ENCODE measurements around the gene PPP2R5E. TPM values are rescaled to one million over a fixed set of nuclear protein-coding genes. Genes with fewer than 3 reads are reported as not detected.
A peak's percentile ranks its signal among the peaks of the same experiment; 100 is the strongest.

The PPP2R5E gene
- total and polyA plus RNA-seq, 5 experiments from 2014 or later: 32.3 to 39.5 (median 33.3) TPM

GRCh38 chr14:63478437-63478852 lies 64.7 kb downstream of the PPP2R5E start:
- no peak for ATAC-seq
- POLR2A ChIA-PET: interaction anchor here (0.6 kb wide), 1 partner anchor 29 kb away, joined by 4 read pairs; no protein-coding TSS in a partner anchor
- peaks cover 19 to 61% (median 47%) of the 10 kb centered on the region in 4 donors for H3K4me1 Mint-ChIP-seq
- peak overlapping the region in 3 of 10 donors; percentile 15 to 82 (median 54) for H3K27ac Mint-ChIP-seq
- no peaks in the 10 kb centered on the region for H3K27me3 Mint-ChIP-seq
- DNase-seq: no peak
- no peaks in the 10 kb centered on the region for H3K9me3 Mint-ChIP-seq
- peak overlapping the region in 7 of 10 donors; percentile 2 to 46 (median 22) for H3K4me3 Mint-ChIP-seq
- peaks cover 0 to 9% (median 3%) of the 10 kb centered on the region in 3 donors for H3K36me3 Mint-ChIP-seq

- ATAC-seq (peak; percentile 35 to 40), DNase-seq (peak in 4 of 10 donors; percentile 3 to 16 (median 8))
- Mint-ChIP-seq H3K36me3 (peaks cover 0 to 6% (median 3%) of the 10 kb centered on the region in 3 donors), H3K4me1 (peaks cover 15 to 57% (median 43%) of the 10 kb centered on the region in 4 donors), H3K4me3 (peak overlapping the region; percentile 13 to 77 (median 48)), H3K27me3 (no peaks in the 10 kb centered on the region), H3K9me3 (no peaks in the 10 kb centered on the region), H3K27ac (peak overlapping the region in 8 of 10 donors; percentile 8 to 82 (median 58))
- POLR2A ChIA-PET: no interaction called here
These were observed 65.2 kb downstream of the PPP2R5E start for GRCh38 chr14:63478010-63478409.

GRCh38 chr14:63477556-63477955 lies 65.6 kb downstream of the PPP2R5E start:
- H3K27ac Mint-ChIP-seq: peak overlapping the region in 9 of 10 donors; percentile 8 to 89 (median 65)
- H3K4me3 Mint-ChIP-seq: peak overlapping the region in 8 of 10 donors; percentile 20 to 77 (median 62)
- POLR2A ChIA-PET: no interaction called here
- H3K4me1 Mint-ChIP-seq: peaks cover 15 to 57% (median 41%) of the 10 kb centered on the region in 4 donors
- DNase-seq (no peak), ATAC-seq (no peak)
- H3K36me3 Mint-ChIP-seq: peaks cover 0 to 6% (median 3%) of the 10 kb centered on the region in 3 donors
- no peaks in the 10 kb centered on the region for H3K27me3 Mint-ChIP-seq
- no peaks in the 10 kb centered on the region for H3K9me3 Mint-ChIP-seq

DNA sequence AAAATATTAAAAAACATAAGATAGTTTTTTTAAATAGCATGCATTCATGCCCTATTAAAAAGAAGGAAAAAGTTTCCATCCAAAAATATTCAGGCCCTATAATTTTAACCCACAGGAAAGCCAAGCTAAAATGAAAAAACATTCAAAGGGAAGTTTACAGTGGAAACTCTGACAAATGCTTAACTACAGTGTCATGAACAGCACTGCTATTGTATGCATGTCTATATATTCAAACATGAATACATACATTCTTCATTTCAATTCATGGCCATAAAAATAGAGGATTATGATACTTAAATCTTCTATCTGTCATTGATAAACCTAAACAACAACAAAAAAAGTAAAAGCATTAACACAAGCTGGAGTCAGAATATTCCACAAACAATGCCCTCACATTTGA lies 67.4 kb downstream of the PPP2R5E start:
- POLR2A ChIA-PET: no interaction called here
- ATAC-seq (no peak), DNase-seq (no peak)
- no peak overlapping the region for H3K4me3 Mint-ChIP-seq
- H3K27ac Mint-ChIP-seq: peak overlapping the region in 1 of 10 donors; percentile 5
- H3K36me3 Mint-ChIP-seq: peaks cover 0 to 4% (median 1%) of the 10 kb centered on the region in 3 donors
- no peaks in the 10 kb centered on the region for H3K9me3 Mint-ChIP-seq
- H3K27me3 Mint-ChIP-seq: no peaks in the 10 kb centered on the region
- H3K4me1 Mint-ChIP-seq: peaks cover 17 to 61% (median 45%) of the 10 kb centered on the region in 4 donors

DNA sequence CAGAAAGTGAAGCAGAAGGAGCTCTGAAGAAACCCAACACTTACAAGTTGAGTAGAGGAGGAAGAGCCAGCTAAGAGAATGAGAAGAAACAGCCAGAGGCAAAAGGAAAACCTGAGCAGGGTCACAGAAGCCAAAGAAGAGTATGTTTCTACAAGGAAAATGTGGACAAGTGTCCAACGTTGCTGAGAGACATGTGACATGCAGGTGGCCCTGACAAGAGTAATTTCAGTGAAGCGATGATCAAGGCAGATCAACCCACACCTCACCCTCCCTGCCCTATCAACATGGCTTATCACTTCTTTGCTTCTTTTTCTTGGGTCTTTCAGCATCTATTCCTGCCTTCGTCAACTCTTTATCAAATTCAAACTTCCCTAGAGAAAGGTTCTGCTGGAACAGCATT lies 68.3 kb downstream of the PPP2R5E start:
- no peaks in the 10 kb centered on the region for H3K9me3 Mint-ChIP-seq
- POLR2A ChIA-PET: no interaction called here
- no peak overlapping the region for H3K4me3 Mint-ChIP-seq
- H3K4me1 Mint-ChIP-seq: peaks cover 15 to 59% (median 44%) of the 10 kb centered on the region in 4 donors
- H3K36me3 Mint-ChIP-seq: peaks cover 0 to 3% (median 0%) of the 10 kb centered on the region in 3 donors
- ATAC-seq (no peak), DNase-seq (no peak)
- peak overlapping the region in 1 of 10 donors; percentile 3 for H3K27ac Mint-ChIP-seq
- no peaks in the 10 kb centered on the region for H3K27me3 Mint-ChIP-seq

- peaks cover 0 to 3% (median 0%) of the 10 kb centered on the region in 3 donors for H3K36me3 Mint-ChIP-seq
- ATAC-seq: no peak
- POLR2A ChIA-PET: no interaction called here
- H3K27me3 Mint-ChIP-seq: no peaks in the 10 kb centered on the region
- peaks cover 13 to 60% (median 42%) of the 10 kb centered on the region in 4 donors for H3K4me1 Mint-ChIP-seq
- no peaks in the 10 kb centered on the region for H3K9me3 Mint-ChIP-seq
- no peak overlapping the region for H3K27ac Mint-ChIP-seq
- no peak for DNase-seq
- no peak overlapping the region for H3K4me3 Mint-ChIP-seq
These were observed 69.1 kb downstream of the PPP2R5E start for GRCh38 chr14:63474111-63474510.

GRCh38 chr14:63472986-63473788 lies 70.0 kb downstream of the PPP2R5E start:
- Mint-ChIP-seq H3K9me3 (no peaks in the 10 kb centered on the region), H3K4me1 (peaks cover 18 to 60% (median 45%) of the 10 kb centered on the region in 4 donors), H3K4me3 (no peak overlapping the region), H3K27ac (no peak overlapping the region), H3K36me3 (peaks cover 0 to 3% (median 0%) of the 10 kb centered on the region in 3 donors), H3K27me3 (no peaks in the 10 kb centered on the region)
- POLR2A ChIA-PET: interaction anchor here (0.6 kb wide), 1 partner anchor 57 kb away, joined by 3 read pairs; no protein-coding TSS in a partner anchor
- DNase-seq (no peak), ATAC-seq (no peak)

- Mint-ChIP-seq H3K4me1 (peaks cover 19 to 52% (median 37%) of the 10 kb centered on the region in 4 donors), H3K27ac (peak overlapping the region in 3 of 10 donors; percentile 1 to 60 (median 9))
These were observed 72.0 kb downstream of the PPP2R5E start for GRCh38 chr14:63470962-63471793.

GRCh38 chr14:63468294-63468693 lies 74.9 kb downstream of the PPP2R5E start:
- H3K4me3 Mint-ChIP-seq: peak overlapping the region in 1 of 10 donors; percentile 43
- ATAC-seq (no peak), DNase-seq (no peak)
- peak overlapping the region in 1 of 10 donors; percentile 23 for H3K27ac Mint-ChIP-seq
- peaks cover 17 to 44% (median 28%) of the 10 kb centered on the region in 4 donors for H3K4me1 Mint-ChIP-seq
- POLR2A ChIA-PET: no interaction called here
- no peaks in the 10 kb centered on the region for H3K9me3 Mint-ChIP-seq
- H3K36me3 Mint-ChIP-seq: peaks cover 0 to 16% (median 5%) of the 10 kb centered on the region in 3 donors
- H3K27me3 Mint-ChIP-seq: no peaks in the 10 kb centered on the region

More at GRCh38 chr14:63470962-63471793, 72.0 kb downstream of the PPP2R5E start:
- POLR2A ChIA-PET: no interaction called here
- ATAC-seq: peak in 1 of 2 donors; percentile 30
- DNase-seq: no peak
- no peaks in the 10 kb centered on the region for H3K27me3 Mint-ChIP-seq
- peaks cover 0 to 6% (median 0%) of the 10 kb centered on the region in 3 donors for H3K36me3 Mint-ChIP-seq
- H3K4me3 Mint-ChIP-seq: peak overlapping the region in 2 of 10 donors; percentile 8 to 17
- H3K9me3 Mint-ChIP-seq: no peaks in the 10 kb centered on the region

DNA sequence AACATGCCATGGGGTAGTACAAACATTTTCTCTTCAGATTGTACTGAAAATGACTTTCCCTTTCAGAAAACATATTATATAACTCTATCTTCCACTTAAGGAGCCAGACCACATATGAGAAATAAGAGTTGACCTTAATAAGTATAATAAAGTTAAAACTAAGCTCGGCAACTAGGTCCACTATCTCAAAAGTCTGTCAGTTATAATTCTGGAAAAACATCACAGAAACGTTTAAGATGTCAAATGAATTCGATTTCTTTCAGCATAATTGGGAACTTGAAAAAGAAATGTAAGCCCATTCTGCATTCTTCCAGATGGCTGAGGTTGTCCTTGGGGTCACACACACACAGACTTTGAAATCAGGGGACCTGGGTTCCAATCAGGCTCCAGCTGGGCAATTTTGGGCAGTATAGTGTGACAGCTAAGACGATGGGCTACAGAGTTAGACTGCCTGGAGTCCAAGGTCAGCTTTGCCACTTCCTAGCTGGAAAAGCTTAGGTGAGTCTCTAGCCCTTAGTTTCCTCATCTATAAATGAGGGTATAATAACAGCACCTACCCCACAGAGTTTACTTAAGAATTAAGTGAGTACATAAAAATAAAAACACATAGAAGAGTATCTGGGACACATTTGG lies 75.6 kb downstream of the PPP2R5E start:
- Mint-ChIP-seq H3K27ac (peak overlapping the region in 3 of 10 donors; percentile 19 to 56 (median 37)), H3K9me3 (no peaks in the 10 kb centered on the region), H3K4me3 (no peak overlapping the region), H3K27me3 (no peaks in the 10 kb centered on the region), H3K4me1 (peaks cover 17 to 44% (median 28%) of the 10 kb centered on the region in 4 donors), H3K36me3 (peaks cover 0 to 16% (median 5%) of the 10 kb centered on the region in 3 donors)
- POLR2A ChIA-PET: no interaction called here
- no peak for DNase-seq
- no peak for ATAC-seq

GRCh38 chr14:63465347-63465746 lies 77.8 kb downstream of the PPP2R5E start:
- DNase-seq (no peak), ATAC-seq (no peak)
- Mint-ChIP-seq H3K4me3 (no peak overlapping the region), H3K27me3 (no peaks in the 10 kb centered on the region), H3K4me1 (peaks cover 19 to 38% (median 28%) of the 10 kb centered on the region in 4 donors), H3K36me3 (peaks cover 5 to 24% (median 7%) of the 10 kb centered on the region in 3 donors), H3K27ac (no peak overlapping the region), H3K9me3 (no peaks in the 10 kb centered on the region)
- POLR2A ChIA-PET: no interaction called here
